Tongue (tissue), 2 donors: ENCODE results near the gene NFX1. TPM values are rescaled to one million over a fixed set of nuclear protein-coding genes. Genes with fewer than 3 reads are reported as not detected.
"Not testable (repeated sequence)": the region's sequence is repeated elsewhere in the genome, so short reads cannot be mapped to it uniquely, and the experiment has no call there.

Experiments
- DNase-seq: peaks from one replicate; pipeline ENCODE4 v3.0.0-alpha.2; 2015
- total RNA-seq: library from RNA; depleted of rRNA; stranded (reverse); fragments of >200 nt; gene quantifications from one replicate; pipeline ENCODE4 v1.2.3, GENCODE V29; 2014

NFX1 gene
- total RNA-seq, 1 donor from 2014 or later = 37.1 TPM

DNA sequence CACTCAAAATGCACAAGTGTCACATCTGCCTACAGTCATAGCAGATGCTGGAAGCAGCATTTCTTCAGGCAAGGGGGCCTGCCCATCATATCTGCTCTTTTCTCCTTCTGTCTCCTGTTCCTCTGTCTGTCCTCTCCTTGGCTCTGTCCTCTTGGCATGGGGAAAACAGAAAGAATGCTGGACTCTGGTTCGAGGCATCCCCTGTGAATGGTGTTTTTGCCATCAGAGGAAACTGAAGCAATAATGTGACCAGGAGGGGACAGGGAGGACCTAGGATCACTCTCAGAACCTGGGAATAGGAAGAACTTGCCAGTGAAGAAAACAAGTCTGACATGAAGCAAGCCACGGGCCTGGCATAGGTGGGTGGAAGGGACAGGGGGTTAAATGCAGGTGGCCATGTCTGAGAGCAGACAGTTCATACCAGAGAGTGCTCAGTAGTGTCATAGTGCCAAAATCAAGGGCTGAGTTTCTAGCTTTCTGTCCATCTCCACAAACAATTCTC, 76.7 kb downstream of the NFX1 start:
- DNase-seq = no peak

DNA sequence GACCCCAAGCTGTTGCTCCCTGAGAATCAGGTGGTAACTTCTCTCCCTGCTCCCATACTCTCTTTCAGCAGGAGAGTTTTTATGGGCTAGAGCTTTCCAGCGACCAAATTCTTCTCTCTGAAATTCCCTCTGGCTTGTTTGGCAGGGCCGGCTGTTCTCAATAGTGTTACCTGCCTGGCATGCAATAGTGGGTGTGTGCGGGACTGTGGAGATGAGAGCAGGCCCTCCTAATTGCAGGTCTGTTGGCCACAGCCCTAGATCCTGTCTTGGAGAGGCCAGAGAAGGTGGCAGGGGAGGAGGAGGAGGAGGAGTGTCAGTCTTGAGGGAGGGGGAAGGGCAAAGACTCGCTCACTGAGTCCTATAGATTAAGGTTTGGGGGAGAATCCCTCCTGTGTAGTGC, 82.6 kb downstream of the NFX1 start:
- DNase-seq = no peak

DNA sequence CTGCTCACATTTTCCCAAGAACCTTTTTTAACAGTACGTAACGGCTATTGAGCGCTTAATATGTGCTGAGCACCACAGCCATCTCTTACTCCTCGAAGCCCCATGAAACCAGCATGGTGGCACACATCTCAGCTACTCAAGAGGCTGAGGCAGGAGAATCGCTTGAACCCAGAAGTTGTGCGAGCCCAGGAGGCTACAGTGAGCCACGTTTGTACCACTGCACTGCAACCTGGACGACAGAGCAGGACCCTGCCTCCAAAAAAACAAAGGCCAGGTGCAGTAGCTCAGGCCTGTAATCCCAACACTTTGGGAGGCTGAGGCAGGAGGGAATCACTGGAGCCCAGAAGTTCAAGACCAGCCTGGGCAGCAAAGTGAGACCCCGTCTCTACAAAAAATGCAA, 83.9 kb downstream of the NFX1 start:
- no peak for DNase-seq

DNA sequence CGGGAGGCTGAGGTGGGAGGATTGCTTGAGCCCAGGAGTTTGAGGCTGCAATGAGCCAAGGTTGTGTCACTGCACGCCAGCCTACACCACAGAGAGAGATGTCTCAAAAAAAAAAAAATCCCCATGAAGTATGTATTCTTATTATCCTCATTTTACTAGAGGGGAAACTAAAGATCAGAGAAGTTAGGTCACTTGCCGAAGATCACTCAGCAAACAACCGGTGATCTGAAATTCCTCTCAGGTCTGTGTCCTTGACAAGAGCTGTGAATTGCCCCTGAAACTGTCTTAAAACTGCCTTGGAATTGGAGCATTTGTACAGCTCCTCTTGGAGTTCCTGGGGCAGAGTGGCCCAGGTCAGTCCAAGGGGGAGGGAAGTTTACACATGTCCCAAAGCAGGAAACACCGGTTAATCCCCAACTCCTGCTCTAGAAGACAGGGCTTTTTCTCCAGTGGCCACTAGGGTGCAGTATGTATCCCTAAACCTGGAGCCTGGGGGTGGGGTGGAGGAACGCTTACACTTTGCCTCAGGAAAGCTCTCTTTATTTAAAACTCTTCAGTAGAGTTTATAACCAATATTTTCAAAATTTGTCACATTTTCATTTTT, 84.4 kb downstream of the NFX1 start:
- peak; percentile 90 for DNase-seq

DNA sequence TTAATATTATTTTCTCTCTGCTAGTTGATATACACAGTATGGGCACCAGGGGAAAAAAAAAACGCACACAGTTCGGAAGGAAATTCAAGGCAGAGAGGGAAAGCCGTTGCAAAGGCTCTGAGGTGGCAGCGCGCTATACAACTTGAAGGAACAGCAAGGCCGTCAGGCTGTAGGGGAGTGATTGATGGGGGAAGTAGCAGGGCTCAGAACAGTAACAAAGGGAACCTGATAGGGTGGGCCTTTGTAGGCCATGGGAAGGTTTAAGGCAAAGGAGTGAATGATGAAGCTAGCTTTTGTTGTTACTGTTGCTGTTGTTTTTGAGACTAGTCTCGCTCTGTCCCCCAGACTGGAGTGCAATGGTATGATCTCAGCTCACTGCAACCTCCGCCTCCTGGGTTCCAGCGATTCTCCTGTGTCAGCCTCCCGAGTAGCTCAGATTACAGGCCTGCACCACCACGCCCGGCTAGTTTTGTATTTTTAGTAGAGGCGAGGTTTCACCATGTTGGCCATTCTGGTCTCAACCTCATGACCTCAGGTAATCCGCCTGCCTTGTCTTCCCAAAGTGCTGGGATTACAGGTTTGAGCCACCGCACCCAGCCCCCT, 85.0 kb downstream of the NFX1 start:
- DNase-seq = no peak

DNA sequence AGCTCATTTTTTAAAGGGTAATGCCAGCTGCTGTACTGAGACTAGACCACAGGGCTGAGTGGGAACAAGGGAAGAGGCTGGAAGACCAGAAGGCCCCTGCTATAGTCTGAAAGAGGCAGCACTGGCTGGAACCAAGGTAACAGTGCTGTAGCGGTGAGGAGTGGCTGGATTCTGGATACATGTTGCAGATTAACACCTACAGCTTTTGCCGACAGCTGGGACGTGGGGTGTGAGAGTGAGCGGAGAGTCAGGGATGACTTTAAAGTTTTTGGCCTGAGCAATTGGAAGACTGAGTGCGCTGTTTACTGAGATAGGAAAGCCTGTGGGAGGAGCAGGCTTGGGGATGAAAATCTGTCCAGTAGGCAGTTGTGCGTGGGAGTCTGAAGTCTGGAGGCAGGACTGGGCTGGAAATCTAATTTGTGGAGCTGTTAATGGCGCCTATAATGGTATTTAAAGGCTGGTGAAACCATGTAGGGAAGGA, 85.6 kb downstream of the NFX1 start:
- DNase-seq = peak; percentile 59

DNA sequence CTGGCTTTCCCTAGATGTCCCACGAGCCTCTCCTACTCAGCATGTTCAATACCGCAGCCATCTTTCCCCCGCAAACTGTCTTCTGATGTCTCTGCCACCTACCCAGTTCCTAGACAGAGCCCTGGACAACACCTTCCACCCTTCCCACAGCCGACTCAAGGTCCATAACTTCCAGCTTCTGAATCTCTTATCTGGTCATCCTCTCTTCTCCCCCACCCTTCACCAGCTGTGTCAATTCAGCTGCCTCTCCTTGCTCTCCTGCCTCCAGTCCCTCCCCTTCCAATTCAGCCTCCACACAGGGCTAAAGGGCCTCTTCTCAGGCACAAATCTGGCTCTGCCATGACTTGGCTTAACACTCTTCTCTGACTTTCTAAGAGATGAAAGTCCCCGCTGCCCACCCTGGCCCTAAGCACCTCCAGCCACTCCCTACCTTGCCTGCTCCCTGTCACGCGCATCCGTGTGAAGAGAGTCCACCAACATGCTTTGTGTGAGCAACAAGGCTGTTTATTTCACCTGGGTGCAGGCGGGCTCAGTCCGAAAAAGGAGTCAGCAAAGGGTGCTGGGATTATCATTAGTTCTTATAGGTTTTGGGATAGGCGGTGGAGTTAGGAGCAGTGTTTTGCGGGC, 86.9 kb downstream of the NFX1 start:
- no peak for DNase-seq

DNA sequence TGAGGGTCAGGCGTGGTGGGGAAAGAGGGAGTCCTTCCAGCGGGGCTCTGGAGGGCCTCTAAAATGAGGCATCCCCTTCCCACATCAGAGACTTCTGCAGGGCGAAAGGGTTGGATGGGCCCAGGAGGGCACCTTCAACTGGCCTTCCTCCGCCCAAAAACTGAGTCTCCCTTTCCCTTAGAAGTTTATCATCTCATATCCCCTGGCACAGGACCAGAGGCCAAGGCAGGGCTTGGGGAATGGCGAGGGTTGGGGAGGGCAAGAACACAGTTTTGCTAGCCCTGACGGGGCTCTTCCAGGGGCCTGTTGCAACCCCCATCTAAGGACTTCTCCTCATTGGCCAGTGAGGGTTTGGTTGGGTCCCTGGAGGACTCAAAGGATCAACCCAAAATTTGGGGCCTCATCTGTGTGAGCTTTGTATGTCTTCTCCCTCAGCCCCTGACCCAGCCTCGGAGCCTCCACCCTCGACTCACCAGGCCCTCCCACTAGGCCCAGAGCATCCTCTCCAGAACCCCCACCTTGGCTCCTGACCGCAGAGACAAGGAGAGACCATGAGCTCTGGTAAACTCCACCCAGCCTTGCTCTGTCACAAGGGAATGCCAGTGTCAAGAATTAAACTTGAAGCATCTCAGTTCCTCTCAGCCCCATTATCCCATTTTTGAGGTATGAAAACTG, 87.9 kb downstream of the NFX1 start:
- DNase-seq = no peak

DNA sequence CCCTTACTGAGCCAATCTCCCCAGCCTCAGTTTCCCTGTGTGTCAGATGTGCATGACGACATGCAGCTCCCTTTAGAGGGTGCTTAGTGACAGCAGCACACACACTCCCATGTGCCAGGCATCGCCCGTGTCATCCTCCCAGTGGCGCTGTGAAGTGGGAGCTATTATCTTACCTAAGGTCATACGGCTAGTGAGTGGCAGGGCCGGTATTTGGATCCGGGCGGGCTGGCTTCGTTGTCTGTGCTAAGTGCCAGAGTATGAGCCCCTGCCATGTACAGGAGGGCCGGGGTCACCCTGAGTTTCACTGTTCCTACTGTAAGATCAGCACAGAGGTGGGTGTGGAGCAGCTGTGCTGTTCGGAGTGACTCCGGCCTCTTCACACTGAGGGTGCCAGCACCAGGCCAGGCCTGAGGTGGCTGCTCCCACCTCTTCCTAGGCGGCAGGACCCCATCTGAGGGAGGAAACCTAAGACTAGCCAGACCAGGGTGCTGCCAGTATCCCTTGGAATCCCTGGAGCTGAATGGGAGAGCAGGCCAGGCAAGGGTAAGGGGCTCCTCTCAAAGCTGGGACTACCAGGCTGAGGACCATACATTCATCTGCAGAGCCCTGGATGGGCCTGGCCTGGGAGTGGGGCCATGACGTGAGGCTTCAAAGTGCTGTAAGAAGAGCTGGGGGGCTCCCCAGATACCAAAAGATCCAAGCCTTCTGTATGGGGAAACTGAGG, 89.5 kb downstream of the NFX1 start:
- DNase-seq = no peak

DNA sequence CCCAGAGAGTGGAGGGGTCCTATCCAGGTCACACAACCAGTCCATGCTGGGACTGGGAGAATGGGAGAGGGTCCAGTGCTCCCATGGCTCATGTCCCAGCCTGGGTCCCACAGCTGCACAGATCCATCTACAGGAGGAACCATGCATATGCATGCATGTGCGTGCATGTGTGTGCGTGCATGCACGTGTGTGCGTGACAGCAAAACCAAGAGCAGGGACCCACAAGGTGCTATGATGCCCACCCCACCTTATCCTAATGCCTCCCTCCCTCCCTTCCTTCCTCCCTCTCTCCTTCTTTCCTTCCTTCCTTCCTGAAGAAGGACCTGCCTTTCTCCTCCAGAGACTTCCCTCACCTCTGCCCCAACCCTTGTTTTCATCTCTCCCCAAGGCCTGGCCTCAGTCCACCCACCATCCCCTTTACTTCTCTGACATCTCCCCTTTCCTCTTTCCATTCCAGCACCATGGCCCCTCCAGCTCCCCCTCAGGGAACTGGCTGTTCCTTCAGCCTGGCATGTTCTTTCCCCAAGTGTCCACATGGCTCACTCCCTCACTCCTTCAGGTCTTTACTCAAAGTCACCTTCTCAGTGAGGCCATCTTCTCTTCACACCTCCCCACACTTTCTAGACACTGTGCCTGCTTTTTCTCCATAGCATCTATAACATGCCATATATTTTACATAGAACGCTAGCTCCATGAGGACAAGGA, 90.2 kb downstream of the NFX1 start:
- no peak for DNase-seq

DNA sequence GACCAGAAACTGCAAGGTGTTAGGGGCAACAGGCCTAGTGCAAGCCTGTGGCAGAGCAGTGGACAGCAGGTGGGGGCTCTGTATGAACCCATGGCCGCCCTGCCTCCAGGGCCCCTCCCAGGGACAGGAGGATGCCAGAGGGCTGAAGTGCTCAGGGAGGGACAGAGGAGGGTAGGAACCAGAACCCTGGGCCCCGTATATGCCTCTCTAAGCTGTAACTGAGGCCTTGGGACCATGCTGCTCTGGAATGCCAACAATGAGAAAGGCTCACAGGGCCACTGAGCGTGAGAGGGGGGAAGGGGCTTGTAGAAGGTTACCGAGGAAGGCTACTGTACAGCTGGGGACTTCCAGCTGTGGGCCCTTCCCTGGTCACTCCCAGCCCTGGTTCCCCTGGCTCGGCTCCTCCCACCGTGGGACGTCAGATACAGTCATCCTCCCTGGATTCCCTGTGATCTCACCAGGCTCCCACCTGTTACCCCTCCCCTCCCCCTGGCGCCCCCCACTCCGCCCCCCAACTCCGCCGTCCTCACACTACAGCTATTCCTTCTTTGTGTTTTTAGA, 91.0 kb downstream of the NFX1 start:
- no peak for DNase-seq

DNA sequence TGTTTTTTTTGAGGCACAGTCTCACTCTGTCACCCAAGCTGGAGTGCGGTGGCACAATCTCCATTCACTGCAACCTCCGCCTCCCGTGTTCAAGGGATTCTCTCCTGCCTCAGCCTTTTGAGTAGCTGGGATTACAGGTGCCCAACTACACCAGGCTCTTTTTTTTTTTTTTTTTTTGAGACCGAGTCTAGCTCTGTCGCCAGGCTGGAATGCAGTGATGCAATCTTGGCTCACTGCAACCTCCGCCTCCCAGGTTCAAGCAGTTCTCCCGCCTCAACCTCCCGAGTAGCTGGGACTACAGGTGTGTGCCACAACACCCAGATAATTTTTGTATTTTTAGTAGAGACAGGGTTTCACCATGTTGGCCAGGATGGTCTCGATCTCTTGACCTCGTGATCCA, 92.1 kb downstream of the NFX1 start:
- not testable (repeated sequence) for DNase-seq

DNA sequence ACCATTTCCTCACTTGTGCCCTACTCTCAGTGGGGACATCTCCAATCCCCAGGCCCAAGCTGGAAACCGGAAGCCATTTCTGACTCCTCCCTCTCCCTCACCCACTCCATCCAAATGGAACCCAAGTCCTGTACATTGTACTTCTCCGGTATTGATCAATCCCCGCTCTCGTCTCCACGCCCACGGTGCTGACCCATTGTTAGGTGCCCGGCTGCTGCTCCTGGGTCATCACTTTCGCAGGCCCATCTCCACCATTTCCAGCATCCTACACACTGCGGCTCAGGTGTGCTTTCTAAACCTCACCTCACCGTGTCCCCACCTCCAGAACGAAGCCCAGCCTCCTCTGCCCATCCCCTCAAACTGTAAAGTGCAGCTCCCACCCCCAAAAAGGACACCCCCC, 93.1 kb downstream of the NFX1 start:
- DNase-seq = not testable (repeated sequence)

DNA sequence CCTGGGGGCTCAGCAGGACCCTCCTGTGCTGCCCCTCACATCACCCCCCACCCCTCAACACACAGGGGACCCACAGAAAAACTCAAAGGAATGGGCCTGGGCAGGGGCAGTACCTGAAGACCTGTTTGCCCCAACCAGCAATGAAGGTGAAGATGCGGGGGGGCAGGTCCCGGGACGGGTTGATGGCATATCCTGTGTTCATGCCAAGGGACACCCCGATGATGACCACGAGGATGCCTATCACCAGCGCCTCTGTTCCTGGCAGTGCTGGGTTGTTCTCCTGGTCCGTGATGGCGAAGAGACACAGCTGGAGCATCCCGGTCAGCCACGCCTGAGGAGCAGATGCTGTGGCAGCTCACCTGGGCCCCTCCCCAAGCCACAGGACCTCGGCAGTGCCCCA, 95.2 kb downstream of the NFX1 start:
- not testable (repeated sequence) for DNase-seq

DNA sequence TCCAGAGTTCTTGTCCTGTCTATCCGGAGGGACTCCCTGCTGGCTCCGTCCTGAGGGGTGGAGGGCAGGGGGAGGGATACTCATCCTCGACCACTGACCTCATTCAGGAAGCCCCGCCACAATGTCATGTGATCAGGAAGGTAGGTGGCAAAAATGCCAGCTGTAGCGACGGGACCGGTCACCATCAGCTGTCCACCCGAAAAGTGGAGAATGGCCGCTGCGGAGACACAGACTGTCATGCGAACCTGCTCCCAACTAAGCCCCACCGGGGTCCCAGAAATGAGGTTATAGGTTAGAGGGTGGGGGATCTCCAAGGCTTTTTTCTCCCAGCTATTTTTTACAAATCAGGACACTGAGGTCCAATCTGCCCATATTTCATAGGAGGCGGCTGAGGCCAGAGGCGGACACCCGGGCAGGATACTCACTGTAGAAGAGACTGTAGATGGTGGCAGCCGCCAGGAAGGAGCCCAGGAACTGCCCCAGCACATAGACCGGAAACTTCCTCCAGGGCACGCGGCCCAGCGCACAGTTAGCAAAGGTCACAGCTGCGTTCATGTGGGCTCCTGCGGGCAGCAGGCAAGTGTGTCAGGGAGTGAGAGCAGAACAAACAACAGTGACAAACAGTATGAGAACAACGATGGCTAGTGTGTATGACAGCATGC, 95.8 kb downstream of the NFX1 start:
- DNase-seq = not testable (repeated sequence)

DNA sequence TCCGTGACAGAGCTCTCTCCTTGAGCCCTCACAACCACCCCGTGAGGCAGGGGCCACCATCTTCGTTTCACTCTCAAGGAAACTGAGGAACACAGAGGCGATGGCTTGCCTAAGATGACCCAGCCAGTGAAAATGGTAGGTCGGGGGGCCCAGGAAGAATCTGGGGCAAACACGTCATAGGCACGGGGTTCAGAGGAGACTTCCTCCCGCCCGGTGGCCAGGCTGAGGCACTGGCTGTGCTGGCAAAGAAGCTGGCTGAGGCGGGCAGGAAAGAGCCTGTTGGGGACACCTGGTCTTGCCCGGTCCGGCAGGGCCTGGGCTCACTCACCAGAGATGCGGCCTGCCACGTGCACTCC, 96.3 kb downstream of the NFX1 start:
- DNase-seq = not testable (repeated sequence)

DNA sequence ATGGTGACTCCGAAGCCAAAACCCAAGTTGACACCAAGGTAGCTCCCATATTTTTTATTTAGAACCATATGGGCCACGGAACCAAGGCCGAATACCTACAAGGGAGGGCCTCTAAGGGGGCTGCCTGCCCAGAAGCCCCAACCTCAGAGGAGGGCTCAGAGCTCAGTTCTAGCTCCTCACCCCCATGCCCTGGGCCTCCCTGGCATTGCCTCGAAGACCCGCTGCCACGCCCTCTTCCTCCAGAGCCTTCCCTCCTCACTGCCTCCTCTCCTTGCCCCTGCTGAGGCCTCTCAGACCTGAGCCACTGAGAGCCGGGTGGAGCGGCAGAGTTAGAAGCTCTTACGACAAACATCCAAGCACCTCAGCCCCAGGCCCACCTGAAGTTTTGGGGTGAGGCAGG, 96.7 kb downstream of the NFX1 start:
- not testable (repeated sequence) for DNase-seq

DNA sequence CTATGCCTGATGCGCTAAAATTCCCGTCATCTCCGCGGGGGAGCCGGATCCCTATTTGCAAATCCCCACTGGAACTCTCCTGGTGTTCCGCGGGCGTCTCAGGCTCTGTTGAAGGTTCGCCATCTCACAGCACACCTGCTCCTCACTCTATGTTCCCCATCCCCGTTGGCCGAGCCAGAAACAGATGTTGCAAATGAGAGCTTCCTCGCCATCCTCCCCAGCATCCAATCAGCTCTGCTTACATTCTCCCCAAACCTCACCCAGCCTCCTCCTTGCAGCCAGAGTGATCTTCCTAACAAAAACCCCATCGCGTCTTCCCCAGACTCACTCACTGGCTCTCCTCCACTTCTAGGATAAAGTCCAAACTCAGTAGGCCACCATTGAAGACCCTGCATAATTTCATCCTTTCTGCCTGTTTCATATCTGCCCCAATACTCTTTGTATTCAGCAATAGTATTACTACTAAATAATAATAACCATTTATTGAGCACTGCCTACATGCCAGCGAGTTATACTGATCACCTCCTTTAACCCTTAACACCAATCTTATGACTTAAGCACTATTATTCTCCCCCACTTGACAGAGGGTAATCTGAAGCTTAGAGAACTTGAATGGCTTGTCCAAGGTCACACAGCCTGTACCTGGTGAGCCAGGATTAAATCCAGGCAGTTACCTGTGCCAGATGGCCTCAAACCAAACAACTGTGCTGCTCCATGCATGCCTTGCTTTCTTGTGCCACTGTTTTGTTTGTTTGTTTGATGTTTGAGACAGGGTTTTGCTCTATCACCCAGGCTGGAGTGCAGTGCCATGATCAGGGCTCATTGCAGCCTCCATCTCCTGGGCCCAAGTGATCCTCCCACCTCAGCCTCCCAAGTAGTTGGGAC, 98.0 kb downstream of the NFX1 start:
- DNase-seq = no peak

DNA sequence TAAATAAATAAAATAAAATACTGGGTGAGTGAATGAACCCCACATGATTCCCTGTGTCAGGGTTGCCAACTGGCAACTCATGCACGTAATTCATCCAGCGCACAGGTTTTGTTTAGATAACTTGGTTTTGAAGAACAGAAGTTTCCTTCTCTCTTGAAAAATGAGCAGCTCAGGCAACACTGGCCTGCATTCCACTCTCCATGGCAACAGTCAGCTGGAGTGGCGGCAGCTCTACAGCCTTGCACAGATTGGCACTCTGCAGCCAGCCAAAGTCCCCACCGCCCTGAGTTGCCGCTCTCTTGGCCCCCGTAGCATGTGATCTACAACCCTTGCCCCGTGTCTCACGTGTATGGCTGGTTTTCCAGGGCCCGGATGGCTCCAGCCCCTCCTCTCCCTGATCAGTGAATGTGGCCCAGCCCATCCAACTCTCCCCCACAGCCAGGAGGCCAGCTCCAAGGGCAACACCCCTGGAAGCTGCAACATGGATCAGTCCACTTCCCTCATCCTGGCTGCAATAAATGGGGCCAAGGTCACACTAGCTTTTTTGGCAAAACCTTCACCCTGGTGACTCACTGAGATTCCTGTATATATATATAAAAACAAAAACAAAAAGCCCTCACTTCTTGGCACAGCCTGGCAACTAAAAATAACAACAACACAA, 100.9 kb downstream of the NFX1 start:
- DNase-seq = peak; percentile 89
